Measurements from ENCODE around the gene COBLL1.

COBLL1 gene

GRCh38 chr2:164701565-164701964, 140.1 kb downstream of the COBLL1 start:
- no peak for TF ChIP-seq POLR2A (IDR thresholded peaks at IDR 0.05; ENCODE audit: low read depth, low read length)
- TF ChIP-seq TAF1 (IDR thresholded peaks at IDR 0.05; ENCODE audit: borderline replicate concordance, low read depth, low read length), result no peak
- TF ChIP-seq POLR2AphosphoS5 (IDR thresholded peaks at IDR 0.05; ENCODE audit: low read depth, low read length), result no peak
- FAIRE-seq, result no peak

GRCh38 chr2:164700390-164700789, 141.2 kb downstream of the COBLL1 start:
- no peak for FAIRE-seq
- no peak for DNase-seq (ENCODE audit: insufficient read length)
- TF ChIP-seq POLR2A (IDR thresholded peaks at IDR 0.05; ENCODE audit: low read depth, low read length) (no peak), POLR2AphosphoS5 (IDR thresholded peaks at IDR 0.05; ENCODE audit: low read depth, low read length) (no peak), TAF1 (IDR thresholded peaks at IDR 0.05; ENCODE audit: borderline replicate concordance, low read depth, low read length) (no peak)

More at GRCh38 chr2:164701565-164701964, 140.1 kb downstream of the COBLL1 start:
- DNase-seq (ENCODE audit: insufficient read length), result no peak

- no peak for DNase-seq (ENCODE audit: insufficient read length)
- FAIRE-seq, result no peak
- TF ChIP-seq POLR2A (IDR thresholded peaks at IDR 0.05; ENCODE audit: low read depth, low read length) (no peak), TAF1 (IDR thresholded peaks at IDR 0.05; ENCODE audit: borderline replicate concordance, low read depth, low read length) (no peak)
These were observed 143.7 kb downstream of the COBLL1 start for GRCh38 chr2:164697688-164698461.

DNA sequence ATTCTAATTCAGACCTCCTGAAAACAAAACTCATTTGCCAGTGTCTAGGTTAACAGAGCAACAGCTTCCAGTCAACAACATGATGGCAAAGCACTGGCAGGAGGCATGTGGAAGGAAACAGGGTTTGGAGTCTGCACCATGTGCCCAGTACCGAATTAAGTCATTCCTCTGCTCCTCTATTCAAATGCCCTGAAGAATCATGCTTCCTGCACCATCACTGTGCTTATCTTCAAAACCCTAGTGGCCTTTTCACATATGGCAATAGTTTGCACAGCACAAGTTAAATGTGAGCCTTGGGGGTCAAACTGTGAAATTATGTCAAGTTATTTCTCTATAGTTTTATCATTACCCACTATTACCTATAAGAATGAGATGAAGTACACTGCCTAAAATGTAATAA, 145.0 kb downstream of the COBLL1 start:
- no peak for DNase-seq (ENCODE audit: insufficient read length)
- TF ChIP-seq TAF1 (IDR thresholded peaks at IDR 0.05; ENCODE audit: borderline replicate concordance, low read depth, low read length) (no peak), POLR2AphosphoS5 (IDR thresholded peaks at IDR 0.05; ENCODE audit: low read depth, low read length) (no peak), POLR2A (IDR thresholded peaks at IDR 0.05; ENCODE audit: low read depth, low read length) (no peak)
- FAIRE-seq, result no peak

GRCh38 chr2:164694275-164694695, 147.3 kb downstream of the COBLL1 start:
- DNase-seq (ENCODE audit: insufficient read length), result no peak
- FAIRE-seq, result no peak
- TF ChIP-seq TAF1 (IDR thresholded peaks at IDR 0.05; ENCODE audit: borderline replicate concordance, low read depth, low read length) (no peak), POLR2A (IDR thresholded peaks at IDR 0.05; ENCODE audit: low read depth, low read length) (no peak), POLR2AphosphoS5 (IDR thresholded peaks at IDR 0.05; ENCODE audit: low read depth, low read length) (no peak)

GRCh38 chr2:164693834-164694233, 147.8 kb downstream of the COBLL1 start:
- TF ChIP-seq POLR2A (IDR thresholded peaks at IDR 0.05; ENCODE audit: low read depth, low read length) (no peak), POLR2AphosphoS5 (IDR thresholded peaks at IDR 0.05; ENCODE audit: low read depth, low read length) (no peak), TAF1 (IDR thresholded peaks at IDR 0.05; ENCODE audit: borderline replicate concordance, low read depth, low read length) (no peak)
- no peak for FAIRE-seq
- no peak for DNase-seq (ENCODE audit: insufficient read length)

GRCh38 chr2:164693390-164693789, 148.2 kb downstream of the COBLL1 start:
- DNase-seq (ENCODE audit: insufficient read length) (no peak), FAIRE-seq (no peak)
- TF ChIP-seq POLR2AphosphoS5 (IDR thresholded peaks at IDR 0.05; ENCODE audit: low read depth, low read length) (no peak), POLR2A (IDR thresholded peaks at IDR 0.05; ENCODE audit: low read depth, low read length) (no peak), TAF1 (IDR thresholded peaks at IDR 0.05; ENCODE audit: borderline replicate concordance, low read depth, low read length) (no peak)

DNA sequence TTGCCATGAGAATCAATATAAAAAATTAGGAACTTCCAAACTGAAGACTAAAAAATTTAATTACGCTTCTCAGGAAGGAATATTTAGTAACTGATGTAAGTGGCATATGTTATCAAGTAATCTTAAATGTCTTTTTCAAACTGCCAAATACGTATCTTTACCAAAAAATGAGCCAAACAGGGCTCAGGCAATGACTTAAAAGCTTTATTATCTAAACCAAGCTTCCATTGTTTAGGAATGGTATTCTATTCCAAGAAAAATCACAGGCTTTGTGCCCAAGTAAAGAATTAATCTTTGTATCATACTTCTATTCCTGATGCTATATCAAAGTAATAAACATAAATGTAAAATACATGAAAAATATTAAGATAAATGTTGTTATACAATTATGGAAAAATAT, 148.7 kb downstream of the COBLL1 start:
- TF ChIP-seq POLR2AphosphoS5 (IDR thresholded peaks at IDR 0.05; ENCODE audit: low read depth, low read length) (no peak), TAF1 (IDR thresholded peaks at IDR 0.05; ENCODE audit: borderline replicate concordance, low read depth, low read length) (no peak), POLR2A (IDR thresholded peaks at IDR 0.05; ENCODE audit: low read depth, low read length) (no peak)
- DNase-seq (ENCODE audit: insufficient read length) (no peak), FAIRE-seq (no peak)

DNA sequence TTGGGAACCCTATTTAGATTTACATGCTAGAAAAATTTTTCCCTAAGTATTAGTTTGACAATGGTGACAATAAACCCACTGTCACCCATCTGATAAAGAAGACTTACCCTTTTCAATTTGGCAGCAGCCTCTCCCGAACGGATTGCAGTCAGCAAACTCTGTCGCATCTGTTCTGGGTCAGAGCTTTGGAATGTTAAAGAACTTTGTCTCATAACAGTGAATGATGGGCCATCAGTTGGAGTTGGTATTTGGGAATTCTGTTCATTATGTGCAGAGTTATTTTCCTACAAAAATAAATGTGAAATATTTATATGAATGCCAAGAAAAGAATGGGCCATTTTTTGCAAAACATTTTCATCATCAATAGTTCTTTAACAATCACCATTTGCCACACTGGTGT, 149.5 kb downstream of the COBLL1 start:
- TF ChIP-seq POLR2A (IDR thresholded peaks at IDR 0.05; ENCODE audit: low read depth, low read length) (no peak), TAF1 (IDR thresholded peaks at IDR 0.05; ENCODE audit: borderline replicate concordance, low read depth, low read length) (no peak), POLR2AphosphoS5 (IDR thresholded peaks at IDR 0.05; ENCODE audit: low read depth, low read length) (no peak)
- DNase-seq (ENCODE audit: insufficient read length) (no peak), FAIRE-seq (no peak)

DNA sequence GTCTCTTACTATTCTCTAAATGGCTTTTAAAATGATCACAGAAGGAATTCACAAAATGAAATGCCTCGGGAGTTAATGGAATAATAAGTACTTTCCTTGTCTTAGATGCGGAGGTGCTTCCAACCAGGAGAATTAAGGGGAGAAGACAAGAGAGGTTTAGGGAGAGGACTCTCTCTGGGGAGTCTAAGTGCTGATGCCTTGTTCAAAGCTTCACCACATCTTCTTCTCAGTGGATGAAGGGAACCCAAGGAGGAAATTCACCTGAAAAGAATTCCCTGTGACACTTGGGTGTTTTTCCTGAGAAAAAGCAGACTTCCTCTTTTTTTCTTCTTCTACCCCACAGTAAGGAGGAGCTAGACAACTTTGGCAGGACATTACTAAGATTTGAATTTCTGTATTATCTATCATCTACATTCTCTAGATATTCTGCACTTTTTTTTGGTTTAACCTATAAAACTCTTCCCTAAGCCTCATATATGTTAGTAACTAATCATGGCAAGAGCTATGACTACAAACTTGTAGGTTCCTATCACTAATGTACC, 150.2 kb downstream of the COBLL1 start:
- FAIRE-seq (no peak), DNase-seq (ENCODE audit: insufficient read length) (no peak)
- TF ChIP-seq TAF1 (IDR thresholded peaks at IDR 0.05; ENCODE audit: borderline replicate concordance, low read depth, low read length) (no peak), POLR2AphosphoS5 (IDR thresholded peaks at IDR 0.05; ENCODE audit: low read depth, low read length) (no peak), POLR2A (IDR thresholded peaks at IDR 0.05; ENCODE audit: low read depth, low read length) (no peak)

DNA sequence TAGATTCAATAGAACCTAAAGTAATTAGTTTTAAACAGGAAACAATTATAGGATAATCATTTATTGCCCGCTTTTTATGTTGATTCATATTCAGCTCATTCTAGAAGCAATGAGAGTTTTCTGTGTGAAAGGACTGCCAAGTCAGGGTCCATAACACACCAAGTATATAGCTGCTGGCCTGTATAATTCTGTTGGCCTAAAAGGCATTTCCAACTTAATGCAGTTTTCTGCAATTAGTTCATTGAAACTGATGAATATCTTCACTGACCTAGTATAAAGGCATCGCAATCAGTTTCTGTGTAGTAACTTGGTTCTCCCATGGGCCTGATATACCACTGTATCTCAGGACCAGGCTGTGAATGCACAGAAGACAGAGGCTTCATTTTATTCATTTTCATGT, 151.3 kb downstream of the COBLL1 start:
- DNase-seq (ENCODE audit: insufficient read length), result no peak
- no peak for FAIRE-seq
- TF ChIP-seq POLR2A (IDR thresholded peaks at IDR 0.05; ENCODE audit: low read depth, low read length) (no peak), TAF1 (IDR thresholded peaks at IDR 0.05; ENCODE audit: borderline replicate concordance, low read depth, low read length) (no peak), POLR2AphosphoS5 (IDR thresholded peaks at IDR 0.05; ENCODE audit: low read depth, low read length) (no peak)

GRCh38 chr2:164688896-164689419, 152.7 kb downstream of the COBLL1 start:
- DNase-seq (ENCODE audit: insufficient read length), result no peak
- TF ChIP-seq POLR2AphosphoS5 (IDR thresholded peaks at IDR 0.05; ENCODE audit: low read depth, low read length), result no peak
- no peak for TF ChIP-seq POLR2A (IDR thresholded peaks at IDR 0.05; ENCODE audit: low read depth, low read length)
- no peak for TF ChIP-seq TAF1 (IDR thresholded peaks at IDR 0.05; ENCODE audit: borderline replicate concordance, low read depth, low read length)
- FAIRE-seq, result no peak

Data from GM12892 (cell line).